Raji (cell line): ENCODE results near the gene PRND.

ENCODE experiments used
- POLR2A ChIP-seq: IDR thresholded peaks from 2 replicates; pipeline ENCODE4 v1.6.1; 2011; ENCODE audit warnings: low read depth, low read length, control low read depth; ENCODE audit not compliant: insufficient read depth

Gene PRND

DNA sequence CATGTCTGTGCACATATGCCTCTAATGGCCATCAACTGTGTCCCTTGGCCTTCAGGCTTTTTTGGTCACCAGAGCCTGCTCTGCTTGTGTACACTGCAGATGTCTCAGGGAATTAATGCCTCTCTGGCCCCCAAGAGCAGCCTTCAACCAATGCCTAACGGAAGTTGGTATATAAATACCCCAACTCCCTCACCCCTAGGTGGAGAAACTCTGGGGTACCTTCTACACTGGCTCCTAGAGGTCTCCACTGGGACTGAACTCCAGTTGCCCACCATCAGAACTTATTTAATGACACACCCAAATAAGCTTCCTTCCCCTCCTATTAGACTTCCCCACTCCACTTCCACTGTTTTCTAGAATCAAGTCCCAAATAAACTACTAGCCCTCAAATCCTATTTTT lies 43.1 kb downstream of the PRND start:
- no peak for TF ChIP-seq POLR2A

DNA sequence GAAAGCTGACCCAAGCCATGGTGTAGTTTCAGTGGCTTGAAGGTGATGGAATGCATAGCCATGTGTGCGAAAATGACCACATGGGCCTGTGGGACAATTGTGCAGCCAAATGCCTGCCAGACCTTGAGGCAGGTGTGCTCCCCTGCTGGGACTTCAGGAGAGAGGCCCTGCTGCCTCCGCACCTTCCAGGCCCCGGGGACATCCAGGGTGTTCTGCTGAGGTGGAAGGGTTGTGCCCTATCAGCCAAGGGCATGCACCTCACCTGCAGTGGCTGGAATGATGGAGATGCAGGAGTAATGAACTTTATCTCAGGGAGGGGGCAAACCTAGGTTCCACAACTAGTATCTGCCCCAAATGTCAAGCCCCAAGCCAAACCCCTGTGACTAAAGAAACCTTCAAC lies 44.0 kb downstream of the PRND start:
- TF ChIP-seq POLR2A: no peak

DNA sequence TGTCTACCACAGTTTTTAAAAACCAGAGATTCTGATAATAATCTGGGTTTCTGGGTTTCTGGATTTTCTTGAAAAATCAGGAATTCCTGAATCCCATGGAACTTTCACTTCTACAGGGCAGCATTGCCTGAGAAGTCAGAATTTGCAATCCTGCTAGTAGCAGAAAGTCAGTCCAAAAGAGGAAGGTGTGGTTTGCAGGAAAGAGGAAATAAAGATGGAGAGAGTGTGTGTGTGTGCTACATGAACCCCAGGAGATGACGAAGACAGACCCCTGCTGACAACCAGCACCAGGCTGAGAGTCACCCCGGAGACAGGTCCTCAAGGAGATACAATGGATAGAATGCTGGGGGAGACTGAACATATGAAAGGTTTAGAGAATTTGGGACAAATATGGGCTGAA lies 44.9 kb downstream of the PRND start:
- no peak for TF ChIP-seq POLR2A

DNA sequence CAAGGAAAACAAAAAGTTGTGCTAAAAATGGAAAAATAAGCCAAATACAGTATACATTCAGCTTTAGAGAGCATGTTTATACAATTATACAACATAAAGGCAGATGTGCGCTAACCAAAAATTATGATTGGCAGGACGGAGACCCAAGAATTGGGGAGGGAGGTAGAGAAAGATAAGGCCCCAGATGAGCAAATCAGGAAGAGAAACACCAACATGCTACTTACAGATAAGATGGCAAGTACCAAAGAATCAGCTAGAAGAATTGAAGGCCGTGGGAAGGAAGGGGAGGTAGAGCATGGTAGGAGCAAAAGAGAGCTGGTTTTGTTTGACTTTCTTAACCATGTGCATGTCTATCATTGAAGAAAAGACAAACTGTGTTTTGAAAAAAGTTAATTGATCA lies 45.4 kb downstream of the PRND start:
- TF ChIP-seq POLR2A: no peak

DNA sequence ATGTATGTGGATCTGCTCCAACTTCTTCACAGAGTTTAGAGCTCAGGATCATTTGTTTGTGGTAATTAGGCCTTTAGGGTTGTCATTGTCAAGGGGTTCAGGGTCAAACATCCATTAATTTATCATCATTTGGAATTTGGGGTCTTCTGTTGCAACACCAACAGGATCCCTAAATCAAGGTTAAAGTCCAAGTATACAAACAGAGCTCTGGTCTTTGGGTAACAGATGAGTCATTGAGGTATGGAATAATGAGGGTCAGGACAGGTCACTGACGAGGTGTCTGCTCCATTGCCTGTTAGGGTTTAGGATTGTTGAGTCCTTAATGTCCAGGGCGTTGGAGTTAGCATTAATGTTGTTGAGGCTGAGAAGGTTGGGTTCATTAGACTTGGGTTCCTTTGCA lies 47.6 kb downstream of the PRND start:
- TF ChIP-seq POLR2A: no peak

DNA sequence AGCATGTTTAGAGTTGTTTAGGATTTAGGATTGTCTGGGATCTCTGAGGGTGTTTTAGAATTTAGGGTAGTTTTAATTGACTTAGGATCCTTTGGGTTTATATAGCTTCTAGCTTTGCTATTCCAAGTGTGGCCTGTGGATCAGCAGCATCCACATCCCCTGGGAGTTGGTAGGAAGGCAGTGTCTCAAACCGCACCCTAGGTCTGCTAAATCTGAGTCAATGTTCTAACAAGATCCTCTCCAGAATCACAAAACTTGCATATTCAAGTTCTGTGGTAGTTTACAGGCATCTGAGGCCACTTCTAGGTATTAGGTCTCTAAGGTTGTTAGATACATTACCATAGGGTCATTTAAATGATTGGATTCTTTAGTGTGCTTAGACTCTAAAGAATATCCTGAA lies 48.3 kb downstream of the PRND start:
- TF ChIP-seq POLR2A: no peak

DNA sequence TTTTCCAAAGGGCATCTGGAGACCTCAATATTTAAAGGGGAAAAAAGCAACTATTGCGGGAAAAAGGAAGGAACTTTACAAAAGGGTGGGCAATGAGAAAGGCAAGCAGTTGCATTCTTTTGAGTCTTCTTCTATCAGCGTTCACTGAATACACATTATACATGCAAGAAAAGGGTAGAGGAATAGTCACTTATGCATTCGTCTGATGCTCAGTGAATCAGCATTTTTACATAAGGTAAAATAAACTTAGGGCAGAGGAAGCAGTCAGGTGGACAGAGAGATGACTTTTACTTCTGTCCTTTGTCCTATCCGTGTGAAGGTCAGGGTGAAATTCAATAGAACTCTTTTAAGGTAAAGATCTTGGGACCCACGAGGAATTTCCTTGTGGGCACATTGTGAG lies 49.3 kb downstream of the PRND start:
- no peak for TF ChIP-seq POLR2A

DNA sequence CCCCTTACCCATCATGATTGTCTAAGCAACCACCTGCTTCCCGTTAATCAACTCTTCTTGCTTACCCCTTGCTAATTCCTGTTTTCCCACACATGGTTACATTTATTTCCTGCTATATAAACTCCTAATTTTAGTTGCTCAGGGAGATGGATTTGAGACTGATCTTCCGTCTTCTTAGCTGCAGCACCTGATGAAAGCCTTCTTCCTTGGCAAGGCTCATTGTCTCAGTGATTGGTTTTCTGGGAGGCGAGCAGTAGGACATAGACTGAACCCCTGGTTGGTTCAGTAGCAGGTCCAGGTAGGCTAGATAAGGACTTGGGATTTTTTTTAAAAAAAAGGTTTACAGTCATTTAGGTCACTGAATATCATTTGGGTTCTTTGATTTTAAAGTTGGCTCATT lies 50.4 kb downstream of the PRND start:
- no peak for TF ChIP-seq POLR2A

DNA sequence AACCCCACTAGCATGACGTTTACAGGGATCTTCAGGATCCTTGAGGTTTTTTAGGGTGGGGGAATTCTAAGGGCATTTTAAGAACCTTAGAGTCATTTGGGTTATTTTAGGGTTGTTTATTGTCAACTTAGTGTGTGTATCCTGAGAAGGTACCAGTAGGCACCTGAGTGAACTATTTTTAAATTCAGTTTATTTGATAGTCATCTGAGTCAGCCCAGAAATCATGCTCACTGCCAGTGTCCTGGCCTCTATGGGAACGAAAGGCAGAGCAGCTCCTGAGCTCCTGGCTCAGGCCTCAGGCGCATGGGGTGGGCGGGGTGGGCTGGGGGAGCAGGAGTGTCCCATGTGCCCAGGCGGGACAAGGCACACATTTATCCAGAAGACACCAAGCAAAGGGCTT lies 52.0 kb downstream of the PRND start:
- TF ChIP-seq POLR2A: no peak

DNA sequence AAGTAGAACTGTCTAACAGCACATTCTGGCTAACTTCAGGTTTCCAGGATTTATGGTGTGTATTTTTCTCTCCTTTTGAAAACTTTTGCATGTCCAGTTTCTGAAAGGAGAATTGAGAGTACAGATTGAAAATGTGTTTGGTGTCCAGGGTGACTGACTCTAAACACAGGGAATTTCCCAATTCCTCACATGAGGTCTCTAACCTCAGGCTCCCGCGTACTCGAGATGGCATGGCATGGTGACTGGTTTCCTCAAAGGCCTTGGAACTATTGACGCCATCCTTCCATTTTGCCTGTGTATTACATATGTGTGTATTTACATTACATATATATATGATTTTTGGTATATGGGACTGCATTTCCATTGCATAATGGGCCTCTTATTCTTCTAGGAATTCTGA lies 52.5 kb downstream of the PRND start:
- no peak for TF ChIP-seq POLR2A

DNA sequence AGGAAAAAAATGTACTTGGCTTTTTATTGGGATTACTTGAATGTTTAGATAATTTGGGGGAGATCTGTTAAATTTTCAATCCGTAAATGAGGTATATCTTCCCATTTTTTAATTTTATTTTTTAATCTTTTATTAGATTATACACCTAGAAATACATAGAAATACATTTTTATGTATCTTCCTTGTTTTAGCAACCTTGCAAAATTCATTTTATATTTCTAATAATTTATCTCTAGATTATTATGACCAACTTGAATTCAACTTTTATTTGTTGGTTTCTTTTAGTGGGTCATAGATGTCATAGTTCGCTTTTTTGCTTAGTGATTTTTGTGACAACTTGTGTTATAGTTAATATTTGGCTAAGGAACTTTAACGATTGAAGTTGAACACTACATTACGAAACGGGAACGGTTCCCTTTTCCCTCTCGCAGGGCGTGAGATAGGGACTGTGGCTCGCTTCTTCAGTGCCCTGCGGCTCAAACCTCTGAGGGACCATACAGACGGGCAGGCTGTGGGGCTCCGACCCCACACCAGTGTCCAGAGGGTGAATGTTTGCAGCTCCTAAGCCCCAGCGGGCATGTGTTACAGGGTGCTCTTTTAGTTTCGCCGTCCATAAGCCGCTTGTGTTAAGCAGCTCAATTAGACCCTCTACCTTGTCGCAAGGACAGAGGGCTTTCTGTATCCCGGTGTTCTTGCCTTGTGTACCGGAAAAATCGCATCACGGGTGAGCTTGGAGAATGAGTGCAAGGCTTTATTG lies 53.8 kb downstream of the PRND start:
- TF ChIP-seq POLR2A: no peak

DNA sequence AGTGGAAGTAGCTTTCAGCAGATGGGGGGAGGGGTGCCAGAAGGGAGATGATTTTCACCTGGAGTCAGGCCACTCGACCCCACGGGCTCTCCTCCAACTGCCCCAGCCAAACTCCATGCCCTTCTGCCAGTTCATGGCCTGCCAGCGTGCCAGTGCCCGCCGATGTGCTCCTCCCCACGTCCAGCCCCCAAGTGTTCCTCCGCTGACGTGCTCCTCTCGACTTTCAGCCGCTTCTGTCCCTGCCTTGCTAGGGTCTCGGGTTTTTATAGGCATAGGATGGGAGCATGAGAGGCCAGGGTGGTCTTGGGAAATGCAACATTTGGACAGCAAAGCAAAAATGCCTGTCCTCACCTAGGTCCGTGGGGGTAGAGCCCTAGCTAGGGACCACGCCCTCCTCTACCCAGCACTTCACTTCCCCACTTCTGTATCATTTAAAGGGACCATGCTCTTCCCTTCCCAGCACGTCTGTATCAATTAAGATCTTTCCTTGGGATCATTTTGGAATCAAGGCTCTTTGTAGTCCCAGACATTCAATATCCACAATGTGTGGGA lies 54.4 kb downstream of the PRND start:
- no peak for TF ChIP-seq POLR2A
